GM23338 (cell line): ENCODE data around the gene BEST4.

ENCODE experiments used
- CREB1 ChIP-seq: fragments of 250-450 bp; sonication (Bioruptor Pico); IDR thresholded peaks from 2 replicates; pipeline ENCODE4 v1.5.0; 2020; ENCODE audit warnings: low read depth, mild to moderate bottlenecking, moderate library complexity
- CTCF ChIP-seq, 2 experiments: fragments of 200-600 bp in 1 of 2; sonication (generic) in 1 of 2; conservative IDR thresholded peaks; 2 replicates each; pipeline versions ENCODE4 v1.5.1 to v1.6.1; 2016 to 2017; ENCODE audit warnings: antibody characterized with exemption in 2 of 2, low read depth in 2 of 2, mild to moderate bottlenecking in 2 of 2, moderate library complexity in 1 of 2
- EZH2 ChIP-seq: fragments of 200-600 bp; sonication (generic); IDR thresholded peaks from one replicate; pipeline ENCODE4 v1.8.0; 2017; ENCODE audit warnings: antibody characterized with exemption, mild to moderate bottlenecking, low read depth; ENCODE audit not compliant: unreplicated experiment
- POLR2AphosphoS5 ChIP-seq: IDR thresholded peaks from 2 replicates; pipeline ENCODE4 v1.6.1; 2016; ENCODE audit warnings: antibody characterized with exemption, low read depth
- REST ChIP-seq: IDR thresholded peaks from one replicate; pipeline ENCODE4 v1.6.1; 2018; ENCODE audit warnings: antibody characterized with exemption; ENCODE audit not compliant: unreplicated experiment
- ZNF331 ChIP-seq: fragments of 250-450 bp; sonication (Bioruptor Pico); IDR thresholded peaks from 2 replicates; pipeline ENCODE4 v1.5.0; 2020; ENCODE audit warnings: low read depth, mild to moderate bottlenecking, moderate library complexity

GRCh38 chr1:44777547-44777946 lies 10.4 kb downstream of the BEST4 start:
- TF ChIP-seq CTCF (conservative IDR thresholded peaks at IDR 0.05; ENCODE audit: low read depth in 2 of 2), result no peak
- TF ChIP-seq POLR2AphosphoS5, result 0 out of 2 replicates have a peak, but pooled peaks have one; percentile 8
- no peak for TF ChIP-seq REST
- no peak for TF ChIP-seq EZH2
- TF ChIP-seq CREB1 (CRISPR knock-in tag), result no peak
- no peak for TF ChIP-seq ZNF331 (CRISPR knock-in tag)
